Lung microvascular endothelial cell (primary cell): ENCODE results near the gene GAD2. TPM values are rescaled to one million over a fixed set of nuclear protein-coding genes. Genes with fewer than 3 reads are reported as not detected.

Experiments used
- DNase-seq, 2 donors: peaks; one replicate each; pipeline versions ENCODE4 v3.0.0 to v3.0.0-alpha.2; 2010; ENCODE audit warnings: low read depth in 2 of 2
- total RNA-seq: library from RNA; depleted of rRNA; stranded (reverse); fragments of >200 nt; gene quantifications from 2 replicates; pipeline ENCODE4 v1.2.1, GENCODE V29; 2014

The GAD2 gene
- total RNA-seq, 1 donor from 2014 or later, result not detected

- DNase-seq, result no peak
Measured at GRCh38 chr10:26221541-26221940, 5.0 kb downstream of the GAD2 start.

GRCh38 chr10:26222563-26222962, 6.0 kb downstream of the GAD2 start:
- no peak for DNase-seq

DNA sequence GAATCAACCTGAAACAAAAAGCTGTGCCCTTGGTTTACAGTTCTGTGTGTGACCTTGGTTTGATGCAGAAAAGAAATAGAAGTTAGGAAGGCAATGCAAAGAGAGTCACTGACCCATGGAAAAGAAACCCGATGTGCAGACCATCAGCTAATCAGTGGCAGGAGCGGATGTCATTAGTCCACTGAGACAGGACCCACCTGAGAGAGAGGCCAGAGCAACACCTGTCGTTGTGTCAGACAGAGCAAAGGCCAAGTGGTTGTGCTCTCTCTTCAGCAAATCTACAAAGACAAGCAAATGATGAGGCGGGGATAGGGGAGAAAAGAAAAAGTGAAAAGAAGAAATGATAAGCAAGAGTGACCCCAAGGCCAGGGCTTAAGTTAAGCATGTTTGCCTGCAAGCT, 8.7 kb downstream of the GAD2 start:
- DNase-seq, result no peak

- no peak for DNase-seq
Measured at GRCh38 chr10:26227786-26228185, 11.2 kb downstream of the GAD2 start.

DNA sequence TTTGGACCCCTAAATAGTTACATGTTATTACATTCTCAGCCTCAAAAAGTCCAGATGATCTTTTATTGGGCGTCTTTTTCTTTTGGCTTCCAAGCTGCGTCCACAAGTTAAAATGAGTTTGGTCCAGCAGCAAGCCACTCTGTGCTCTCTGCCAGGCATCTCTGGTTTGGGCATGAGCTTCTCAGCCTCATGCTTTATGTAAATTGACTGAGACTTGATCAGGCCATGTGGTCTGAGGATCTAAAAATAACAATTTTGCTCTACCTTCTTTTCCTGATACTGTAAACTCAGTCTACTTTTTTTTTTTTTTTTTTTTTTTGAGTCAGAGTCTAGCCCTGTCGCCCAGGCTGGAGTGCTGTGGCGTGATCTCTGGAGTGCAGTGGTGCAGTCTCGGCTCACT, 15.6 kb downstream of the GAD2 start:
- no peak for DNase-seq

DNA sequence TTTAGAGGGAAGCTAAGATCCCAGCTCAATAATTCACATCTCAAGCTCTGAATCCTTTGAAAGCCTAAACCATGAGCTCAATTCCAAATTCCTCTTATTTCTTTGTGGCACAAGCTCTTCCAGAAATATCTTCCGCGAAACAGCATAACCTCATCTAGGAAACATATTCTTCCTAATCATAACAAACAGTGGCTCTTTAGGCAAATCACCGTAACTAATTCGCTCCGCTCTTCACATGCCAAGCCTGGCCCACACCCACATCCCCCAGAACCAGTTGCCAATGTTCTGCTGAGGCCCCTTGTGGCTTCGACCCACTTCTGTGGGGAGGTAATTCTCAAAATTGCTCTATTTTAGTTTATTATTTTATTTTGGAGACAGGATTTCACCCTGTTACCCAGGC, 19.2 kb downstream of the GAD2 start:
- DNase-seq, result no peak

GRCh38 chr10:26238378-26238777, 21.8 kb downstream of the GAD2 start:
- DNase-seq, result no peak

- no peak for DNase-seq
Measured at GRCh38 chr10:26242706-26243350, 26.3 kb downstream of the GAD2 start.

- DNase-seq, result no peak
Measured at GRCh38 chr10:26243351-26243720, 26.8 kb downstream of the GAD2 start.

DNA sequence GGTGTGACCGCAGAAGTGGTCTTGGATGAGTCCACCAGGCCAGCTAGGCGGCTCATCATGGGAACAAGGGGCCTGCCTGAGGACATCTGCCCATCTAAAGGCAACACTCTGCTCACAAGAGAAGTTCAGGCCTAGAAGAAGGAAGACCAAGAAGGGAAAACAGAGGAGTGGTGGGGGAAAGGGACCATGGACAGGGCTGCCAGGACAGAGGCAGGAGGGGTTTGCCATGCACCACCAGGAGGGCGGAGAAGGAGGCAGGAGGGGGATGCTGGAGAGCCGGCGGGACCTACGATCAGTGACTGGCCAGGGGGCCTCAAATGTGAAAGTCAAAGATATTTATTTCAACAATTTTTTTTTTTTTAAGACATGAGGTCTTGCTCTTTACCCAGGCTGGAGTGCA, 33.1 kb downstream of the GAD2 start:
- DNase-seq, result no peak

DNA sequence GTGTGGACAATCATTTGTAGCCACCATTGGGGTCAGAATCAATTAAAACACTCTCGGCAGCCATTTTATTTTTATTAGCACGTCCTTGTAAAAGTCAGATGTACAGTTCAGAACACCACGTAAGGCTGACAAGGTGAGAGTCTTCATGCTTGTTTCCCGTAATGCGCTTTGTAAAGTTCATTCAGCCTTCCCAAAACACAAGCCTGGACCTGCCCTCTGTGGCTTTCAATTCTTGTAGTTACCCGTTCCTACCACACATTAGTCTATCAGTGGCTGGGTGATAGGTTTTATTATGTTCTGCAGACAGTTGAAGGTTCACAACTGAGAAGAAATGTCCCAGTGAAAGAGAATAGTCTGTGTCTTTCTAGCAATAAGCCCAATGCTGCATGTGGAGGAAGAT, 35.4 kb downstream of the GAD2 start:
- no peak for DNase-seq

DNA sequence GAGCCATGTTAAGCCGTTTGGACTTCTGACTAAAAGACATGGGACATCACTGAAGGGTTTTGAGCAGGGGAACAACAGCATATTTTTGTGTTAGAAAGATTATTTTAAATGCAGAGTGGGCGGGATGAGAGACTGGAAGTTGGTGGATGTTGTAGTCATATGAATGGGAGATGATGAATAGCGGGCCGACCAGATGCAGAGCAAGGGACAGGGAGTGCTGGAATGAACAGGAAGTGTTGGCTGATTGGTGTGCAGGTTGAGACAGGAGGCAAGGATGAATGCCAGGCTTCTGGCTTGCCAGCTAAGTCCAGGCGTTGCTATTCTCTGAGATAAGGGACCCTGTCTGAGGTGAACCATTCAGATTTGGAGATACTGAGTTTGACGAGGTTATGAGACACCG, 38.0 kb downstream of the GAD2 start:
- DNase-seq, result no peak

DNA sequence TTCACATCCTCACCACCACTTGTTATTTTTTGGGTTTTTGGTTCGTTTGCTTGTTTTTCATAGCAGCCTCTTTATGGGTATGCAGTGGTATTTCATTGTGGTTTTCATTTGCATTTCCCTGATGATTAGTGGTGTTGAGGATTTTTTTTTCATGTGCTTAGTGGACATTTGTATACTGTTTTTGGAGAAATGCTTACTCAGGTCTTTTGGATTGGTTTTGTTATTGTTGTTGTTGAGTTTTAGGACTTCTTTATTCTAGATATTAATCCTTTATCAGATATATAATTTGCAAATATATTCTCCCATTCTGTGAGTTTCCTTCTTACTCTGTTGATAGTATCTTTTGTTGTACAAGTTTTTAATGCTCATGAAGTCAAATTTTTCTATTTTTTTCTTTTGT, 42.8 kb downstream of the GAD2 start:
- no peak for DNase-seq

DNA sequence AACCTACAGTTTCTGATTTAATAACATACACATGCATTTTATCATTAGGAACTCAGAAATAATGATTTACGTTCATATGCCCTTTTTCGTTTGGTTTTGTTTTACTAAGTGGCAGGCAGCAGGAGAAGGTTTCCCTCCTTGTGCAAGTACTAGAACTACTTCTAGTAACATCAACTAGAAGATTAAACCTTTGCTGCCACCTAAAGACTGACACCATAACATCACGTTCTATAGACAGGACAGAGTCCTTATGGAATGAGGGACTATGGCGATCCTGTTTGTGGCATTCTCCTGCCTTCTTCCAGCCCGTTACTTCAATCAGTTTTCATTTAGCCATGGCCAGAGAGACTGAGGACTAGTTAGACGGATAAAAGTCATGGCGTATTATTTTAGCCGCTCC, 53.2 kb downstream of the GAD2 start:
- no peak for DNase-seq

DNA sequence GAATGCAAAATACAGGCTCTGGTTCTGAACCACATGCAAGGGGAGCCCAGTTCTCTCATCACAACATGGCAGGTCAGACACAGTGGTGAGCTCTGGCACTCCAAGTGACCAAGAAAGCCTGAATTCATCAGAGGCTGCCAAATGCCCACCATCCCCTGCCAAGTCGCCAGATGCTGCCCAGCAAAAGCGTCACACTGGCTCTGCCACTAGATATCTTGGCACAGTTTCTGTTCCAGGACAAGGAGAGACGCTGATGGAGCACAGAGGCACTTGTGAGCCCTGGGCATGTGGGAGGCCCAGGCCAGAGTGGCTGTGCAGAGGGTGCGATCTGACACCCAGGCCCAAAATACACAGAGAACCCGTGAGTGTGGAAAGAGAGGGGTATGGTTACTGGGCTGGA, 57.8 kb downstream of the GAD2 start:
- no peak for DNase-seq

DNA sequence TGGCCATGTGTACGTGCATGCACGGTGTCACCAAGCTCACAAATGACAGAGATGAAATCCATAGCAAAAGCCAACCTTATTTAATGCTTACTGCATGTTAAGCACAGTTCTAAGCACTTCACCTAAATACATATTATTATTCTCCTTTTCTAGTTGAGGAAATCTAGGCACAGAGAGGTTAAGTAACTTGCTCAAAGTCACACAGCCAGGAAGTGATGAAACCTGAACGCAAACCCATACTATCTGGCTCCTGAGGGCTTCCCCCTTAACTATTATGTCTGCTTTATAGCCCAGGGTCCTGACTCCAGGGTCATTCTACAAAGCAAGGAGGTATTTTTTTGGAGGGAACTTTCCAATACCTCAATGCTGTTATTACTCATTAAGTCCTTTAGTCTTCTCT, 61.7 kb downstream of the GAD2 start:
- no peak for DNase-seq

DNA sequence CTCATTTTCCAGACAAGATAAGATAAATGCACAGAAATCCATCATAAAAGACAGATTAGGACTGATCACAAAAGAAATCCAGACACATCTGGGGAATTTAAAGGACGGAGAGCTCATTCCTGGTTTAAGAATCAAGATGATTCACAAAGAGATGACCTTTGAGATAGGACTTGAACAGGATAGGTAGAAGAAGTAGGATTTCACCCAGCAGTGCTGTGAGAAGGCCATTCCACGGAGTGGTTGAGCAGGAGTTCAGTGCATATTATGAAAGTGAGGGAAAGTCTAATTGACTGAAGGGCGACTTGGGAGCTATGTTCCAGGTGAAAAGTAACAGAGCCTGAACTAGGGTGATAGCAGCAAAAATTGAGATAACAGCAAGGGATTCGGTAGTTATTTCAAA, 73.7 kb downstream of the GAD2 start:
- no peak for DNase-seq

DNA sequence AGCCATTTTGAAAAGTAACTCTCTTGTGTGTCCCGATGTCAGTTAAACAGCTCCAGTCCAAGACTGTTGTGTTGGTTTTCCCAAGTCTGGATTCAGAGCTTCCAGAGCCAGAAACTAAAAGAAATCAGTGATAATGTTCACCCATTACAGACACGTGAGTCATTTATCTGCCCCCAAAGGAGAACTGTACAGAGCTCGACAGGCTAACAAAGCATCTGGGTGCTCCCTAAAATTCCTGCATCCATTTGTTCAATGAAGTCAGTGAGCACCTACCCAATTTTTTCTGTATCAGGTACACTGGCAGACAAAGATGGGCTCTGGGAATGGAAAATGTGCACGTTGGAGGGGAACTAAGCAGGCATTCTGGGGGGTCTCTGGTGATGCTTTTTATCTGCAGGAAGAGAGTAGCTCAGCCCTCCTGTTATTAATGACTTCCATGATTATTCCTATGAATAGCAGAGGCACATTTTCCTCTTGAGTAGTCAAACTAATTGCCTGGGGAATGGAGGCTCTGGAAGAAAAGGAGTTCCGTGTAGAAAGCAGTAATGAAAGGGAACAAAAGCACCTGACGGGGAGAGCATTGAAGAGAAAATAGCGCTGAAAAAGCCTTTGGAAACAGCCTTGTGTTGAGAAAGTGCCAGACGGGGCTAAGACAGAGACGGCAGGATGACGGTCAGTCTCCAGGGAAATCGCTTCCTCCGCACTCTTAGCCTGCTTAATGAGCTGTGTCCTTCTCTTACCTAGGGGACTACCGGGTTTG, 75.3 kb downstream of the GAD2 start:
- no peak for DNase-seq

GRCh38 chr10:26296360-26296759, 79.8 kb downstream of the GAD2 start:
- DNase-seq, result no peak

DNA sequence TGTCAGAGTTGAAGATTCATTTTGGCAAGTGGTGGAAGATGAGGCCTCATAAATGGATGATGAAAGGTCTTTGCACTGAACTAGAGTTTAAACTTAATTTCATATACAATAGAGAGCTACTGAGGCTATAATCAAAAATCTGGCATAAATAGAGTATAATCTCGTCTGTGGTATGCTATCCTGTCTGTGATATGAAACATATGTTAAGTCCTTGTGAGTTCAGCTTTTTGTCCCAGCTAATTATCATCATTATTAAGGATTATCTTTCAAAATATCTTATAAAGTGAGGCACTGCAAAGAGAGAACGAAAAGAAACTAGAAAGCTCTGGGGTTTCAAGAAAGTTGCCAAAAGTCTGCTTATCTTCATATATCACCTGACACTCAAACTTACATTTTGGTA, 83.4 kb downstream of the GAD2 start:
- DNase-seq, result no peak

- DNase-seq, result no peak
Measured at GRCh38 chr10:26303366-26303765, 86.8 kb downstream of the GAD2 start.

DNA sequence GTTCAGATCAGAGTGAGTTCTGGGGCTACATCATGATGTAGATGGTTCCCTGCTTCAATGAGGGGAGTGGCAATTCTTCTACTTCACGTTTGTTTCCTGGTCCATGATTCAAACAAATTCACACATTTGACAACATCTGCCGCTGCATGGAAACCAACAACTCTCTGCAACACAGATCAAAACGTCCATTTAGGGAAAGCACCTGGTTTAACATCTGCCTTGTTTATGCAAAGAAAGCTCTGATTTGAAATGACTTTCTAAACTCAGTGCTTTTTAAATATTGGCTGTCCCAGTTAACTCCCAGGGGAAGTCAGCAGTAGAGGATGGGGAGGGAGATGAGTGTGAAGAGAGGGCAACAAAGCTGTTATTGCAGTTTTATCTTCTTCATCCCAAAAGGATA, 93.8 kb downstream of the GAD2 start:
- DNase-seq, result no peak

GRCh38 chr10:26311383-26311940, 94.9 kb downstream of the GAD2 start:
- DNase-seq, result no peak
